Subcutaneous adipose tissue (tissue), 4 donors: Measurements from ENCODE around the gene ZBTB39. TPM values are rescaled to one million over a fixed set of nuclear protein-coding genes. Genes with fewer than 3 reads are reported as not detected.

Experiments
- CTCF ChIP-seq: fragments of 450-650 bp; IDR thresholded peaks from one replicate; pipeline ENCODE4 v1.5.1; 2016; ENCODE audit warnings: low read depth, mild to moderate bottlenecking, control low read depth, antibody characterized with exemption, moderate library complexity
- total RNA-seq, 4 donors: library from RNA; depleted of rRNA; stranded (reverse); fragments of >200 nt; gene quantifications; one replicate each; pipeline ENCODE4 v1.1.0, GENCODE V29; 2016

ZBTB39 gene
- total RNA-seq, 4 donors from 2014 or later, result 4.0 to 4.6 (median 4.4) TPM

- TF ChIP-seq CTCF, result no peak
Measured at GRCh38 chr12:57012600-57013465, 6.5 kb upstream of the ZBTB39 start.

- TF ChIP-seq CTCF, result no peak
Measured at GRCh38 chr12:57011438-57012424, 5.4 kb upstream of the ZBTB39 start.

GRCh38 chr12:57010627-57011247 is 4.4 kb upstream of the ZBTB39 start:
- no peak for TF ChIP-seq CTCF

GRCh38 chr12:57009949-57010626 is 3.7 kb upstream of the ZBTB39 start:
- TF ChIP-seq CTCF, result no peak

- TF ChIP-seq CTCF, result no peak
Measured at GRCh38 chr12:57008178-57008577, 1.8 kb upstream of the ZBTB39 start.

GRCh38 chr12:57006809-57007475 is 596 bp upstream of the ZBTB39 start:
- no peak for TF ChIP-seq CTCF
